Astrocyte (in vitro differentiated cells and primary cell): Measurements from ENCODE around the gene PYY. TPM values are rescaled to one million over a fixed set of nuclear protein-coding genes. Genes with fewer than 3 reads are reported as not detected.
A peak's percentile ranks its signal among the peaks of the same experiment; 100 is the strongest.

Experiments used
- DNase-seq: peaks from one replicate; pipeline ENCODE4 v3.0.0-alpha.2; 2010; ENCODE audit warnings: low read depth
- FAIRE-seq: peaks from 2 replicates; lab custom pipeline; 2011; peaks lifted over from hg19 to GRCh38; lab: Jason Lieb, UNC
- H2AFZ ChIP-seq: 2 replicates; pipeline ENCODE4 v1.6.0; 2012; ENCODE audit warnings: low read depth, low read length, inconsistent platforms
- H3K27ac ChIP-seq: 2 replicates; pipeline ENCODE4 v1.5.1; 2011; ENCODE audit warnings: low read depth, low read length, inconsistent platforms
- H3K27me3 ChIP-seq: 2 replicates; pipeline ENCODE4 v1.6.0; 2011; ENCODE audit warnings: low read length, inconsistent platforms; ENCODE audit not compliant: insufficient read depth
- H3K36me3 ChIP-seq: 2 replicates; pipeline ENCODE4 v1.5.1; 2011; ENCODE audit warnings: low read length, inconsistent platforms; ENCODE audit not compliant: insufficient read depth
- H3K4me1 ChIP-seq: 2 replicates; pipeline ENCODE4 v1.5.1; 2011; ENCODE audit warnings: low read length, inconsistent platforms; ENCODE audit not compliant: insufficient read depth
- H3K4me2 ChIP-seq: 2 replicates; pipeline ENCODE4 v1.6.0; 2012; ENCODE audit warnings: low read length, inconsistent platforms
- H3K4me3 ChIP-seq: 2 replicates; pipeline ENCODE4 v1.5.1; 2011; ENCODE audit warnings: low read depth, mild to moderate bottlenecking, low read length, inconsistent platforms; ENCODE audit not compliant: insufficient read depth
- H3K79me2 ChIP-seq: 2 replicates; pipeline ENCODE4 v1.6.0; 2012; ENCODE audit warnings: mild to moderate bottlenecking, low read length, inconsistent platforms; ENCODE audit not compliant: insufficient read depth
- H3K9ac ChIP-seq: 2 replicates; pipeline ENCODE4 v1.6.0; 2012; ENCODE audit warnings: mild to moderate bottlenecking, low read length, inconsistent platforms
- H3K9me3 ChIP-seq: 2 replicates; pipeline ENCODE4 v1.5.1; 2012; ENCODE audit warnings: low read depth, mild to moderate bottlenecking, low read length, inconsistent platforms; ENCODE audit not compliant: insufficient read depth
- H4K20me1 ChIP-seq: 2 replicates; pipeline ENCODE4 v1.6.0; 2012; ENCODE audit warnings: low read length, inconsistent platforms; ENCODE audit not compliant: insufficient read depth
- H3K27ac Mint-ChIP-seq: one replicate; pipeline ENCODE4 v1.8.0; 2021; ENCODE audit warnings: mild to moderate bottlenecking, mixed read lengths; ENCODE audit not compliant: unreplicated experiment
- H3K27me3 Mint-ChIP-seq: one replicate; pipeline ENCODE4 v1.8.0; 2021; ENCODE audit warnings: low read depth, mixed read lengths; ENCODE audit not compliant: unreplicated experiment
- H3K36me3 Mint-ChIP-seq: one replicate; pipeline ENCODE4 v1.8.0; 2021; ENCODE audit warnings: low read depth, mixed read lengths; ENCODE audit not compliant: unreplicated experiment
- H3K4me1 Mint-ChIP-seq: one replicate; pipeline ENCODE4 v1.8.0; 2021; ENCODE audit warnings: low read depth, mixed read lengths; ENCODE audit not compliant: unreplicated experiment
- H3K4me3 Mint-ChIP-seq: one replicate; pipeline ENCODE4 v1.8.0; 2021; ENCODE audit warnings: mild to moderate bottlenecking, moderate library complexity, mixed read lengths; ENCODE audit not compliant: unreplicated experiment
- H3K9me3 Mint-ChIP-seq: one replicate; pipeline ENCODE4 v1.8.0; 2021; ENCODE audit warnings: mild to moderate bottlenecking, mixed read lengths; ENCODE audit not compliant: unreplicated experiment
- EZH2 ChIP-seq: IDR thresholded peaks from 2 replicates; pipeline ENCODE4 v1.6.1; 2012; ENCODE audit warnings: mild to moderate bottlenecking, low read length, inconsistent platforms; ENCODE audit not compliant: insufficient read depth
- total RNA-seq: library from RNA; stranded (reverse); gene quantifications from 2 replicates; pipeline ENCODE4 v1.2.1, GENCODE V29; 2021
- TF ChIP-seq, protein P1 (sequence below): IDR thresholded peaks from 2 replicates; pipeline ENCODE4 v1.5.1; 2011; ENCODE audit warnings: low read depth, mild to moderate bottlenecking, inconsistent platforms, low read length, moderate library complexity; ENCODE audit not compliant: insufficient read depth

The PYY gene
- total RNA-seq, 1 donor from 2014 or later: not detected

DNA sequence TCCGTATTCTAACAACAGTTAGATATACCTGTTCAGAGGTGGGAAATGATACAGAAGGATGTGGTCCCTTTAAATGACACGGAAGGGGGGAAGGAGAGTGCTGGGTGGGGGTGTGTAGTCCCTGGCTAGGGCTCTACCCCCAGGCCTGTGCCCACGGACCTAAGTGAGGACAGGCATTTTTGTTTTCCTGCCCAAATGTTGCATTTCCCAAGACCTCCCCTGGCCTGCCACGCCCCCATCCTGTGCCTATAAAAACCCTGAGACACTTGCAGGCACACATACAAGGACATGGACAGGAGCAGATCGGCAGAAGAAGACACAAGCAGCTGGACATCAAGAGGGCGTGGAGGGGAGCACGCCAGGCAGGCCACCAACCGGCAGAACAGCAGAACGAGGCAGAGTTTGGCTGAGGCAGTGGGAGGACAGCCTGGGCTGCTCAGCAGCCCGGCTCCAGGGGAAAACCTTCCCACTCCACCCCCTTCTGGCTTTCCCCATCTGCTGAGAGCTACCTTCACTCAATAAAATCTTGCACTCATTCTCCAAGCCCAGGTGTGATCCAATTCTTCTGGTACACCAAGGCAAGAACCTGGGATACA is 33.1 kb downstream of the PYY start:
- Histone ChIP-seq H3K9me3 (no peaks in the 10 kb centered on the region), H3K4me1 (no peaks in the 10 kb centered on the region), H3K4me3 (no peak overlapping the region), H2AFZ (no peak overlapping the region), H3K27ac (no peak overlapping the region), H4K20me1 (no peaks in the 10 kb centered on the region), H3K4me2 (no peak overlapping the region), H3K79me2 (no peaks in the 10 kb centered on the region), H3K9ac (no peak overlapping the region), H3K27me3 (peaks cover 28% of the 10 kb centered on the region), H3K36me3 (no peaks in the 10 kb centered on the region)
- Mint-ChIP-seq H3K4me3 (no peak overlapping the region), H3K4me1 (no peaks in the 10 kb centered on the region), H3K9me3 (peaks cover 11% of the 10 kb centered on the region), H3K27me3 (peaks cover 56% of the 10 kb centered on the region), H3K27ac (no peak overlapping the region), H3K36me3 (no peaks in the 10 kb centered on the region)
- no peak for FAIRE-seq
- TF ChIP-seq EZH2: no peak
- TF ChIP-seq, protein P1, sequence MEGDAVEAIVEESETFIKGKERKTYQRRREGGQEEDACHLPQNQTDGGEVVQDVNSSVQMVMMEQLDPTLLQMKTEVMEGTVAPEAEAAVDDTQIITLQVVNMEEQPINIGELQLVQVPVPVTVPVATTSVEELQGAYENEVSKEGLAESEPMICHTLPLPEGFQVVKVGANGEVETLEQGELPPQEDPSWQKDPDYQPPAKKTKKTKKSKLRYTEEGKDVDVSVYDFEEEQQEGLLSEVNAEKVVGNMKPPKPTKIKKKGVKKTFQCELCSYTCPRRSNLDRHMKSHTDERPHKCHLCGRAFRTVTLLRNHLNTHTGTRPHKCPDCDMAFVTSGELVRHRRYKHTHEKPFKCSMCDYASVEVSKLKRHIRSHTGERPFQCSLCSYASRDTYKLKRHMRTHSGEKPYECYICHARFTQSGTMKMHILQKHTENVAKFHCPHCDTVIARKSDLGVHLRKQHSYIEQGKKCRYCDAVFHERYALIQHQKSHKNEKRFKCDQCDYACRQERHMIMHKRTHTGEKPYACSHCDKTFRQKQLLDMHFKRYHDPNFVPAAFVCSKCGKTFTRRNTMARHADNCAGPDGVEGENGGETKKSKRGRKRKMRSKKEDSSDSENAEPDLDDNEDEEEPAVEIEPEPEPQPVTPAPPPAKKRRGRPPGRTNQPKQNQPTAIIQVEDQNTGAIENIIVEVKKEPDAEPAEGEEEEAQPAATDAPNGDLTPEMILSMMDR: no peak
- DNase-seq: no peak

DNA sequence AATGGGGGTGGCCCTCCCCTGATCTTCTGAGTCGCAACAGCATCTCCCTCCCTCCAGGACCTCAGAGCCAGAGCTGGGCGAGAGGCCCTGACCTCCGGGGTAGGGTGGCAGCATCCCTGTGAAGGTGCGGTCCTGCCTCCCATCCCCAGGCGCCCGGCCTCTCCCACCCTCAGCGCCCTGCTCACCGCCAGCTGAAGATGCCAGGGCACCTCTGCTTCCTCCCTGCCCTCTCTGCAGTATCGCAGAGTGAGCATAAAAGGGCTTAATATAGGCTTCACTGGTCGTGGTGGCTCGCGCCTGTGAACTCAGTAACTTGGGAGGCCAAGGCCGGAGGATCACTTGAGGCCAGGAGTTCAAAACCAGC is 35.7 kb downstream of the PYY start:
- FAIRE-seq (no peak), DNase-seq (no peak)
- no peak overlapping the region for H3K4me3 Mint-ChIP-seq
- H4K20me1 ChIP-seq: no peaks in the 10 kb centered on the region
- H3K27me3 Mint-ChIP-seq: peaks cover 51% of the 10 kb centered on the region
- H3K36me3 Mint-ChIP-seq: no peaks in the 10 kb centered on the region
- no peaks in the 10 kb centered on the region for H3K4me1 Mint-ChIP-seq
- H3K4me2 ChIP-seq: peak overlapping the region; percentile 55
- no peak overlapping the region for H3K4me3 ChIP-seq
- H3K9me3 ChIP-seq: no peaks in the 10 kb centered on the region
- H3K27ac ChIP-seq: no peak overlapping the region
- no peak overlapping the region for H3K27ac Mint-ChIP-seq
- no peak overlapping the region for H3K9ac ChIP-seq
- peaks cover 2% of the 10 kb centered on the region for H3K9me3 Mint-ChIP-seq
- TF ChIP-seq, protein P1: no peak
- TF ChIP-seq EZH2: no peak
- no peaks in the 10 kb centered on the region for H3K4me1 ChIP-seq
- H3K36me3 ChIP-seq: no peaks in the 10 kb centered on the region
- H3K27me3 ChIP-seq: peaks cover 21% of the 10 kb centered on the region
- no peaks in the 10 kb centered on the region for H3K79me2 ChIP-seq
- H2AFZ ChIP-seq: peak overlapping the region; percentile 75

DNA sequence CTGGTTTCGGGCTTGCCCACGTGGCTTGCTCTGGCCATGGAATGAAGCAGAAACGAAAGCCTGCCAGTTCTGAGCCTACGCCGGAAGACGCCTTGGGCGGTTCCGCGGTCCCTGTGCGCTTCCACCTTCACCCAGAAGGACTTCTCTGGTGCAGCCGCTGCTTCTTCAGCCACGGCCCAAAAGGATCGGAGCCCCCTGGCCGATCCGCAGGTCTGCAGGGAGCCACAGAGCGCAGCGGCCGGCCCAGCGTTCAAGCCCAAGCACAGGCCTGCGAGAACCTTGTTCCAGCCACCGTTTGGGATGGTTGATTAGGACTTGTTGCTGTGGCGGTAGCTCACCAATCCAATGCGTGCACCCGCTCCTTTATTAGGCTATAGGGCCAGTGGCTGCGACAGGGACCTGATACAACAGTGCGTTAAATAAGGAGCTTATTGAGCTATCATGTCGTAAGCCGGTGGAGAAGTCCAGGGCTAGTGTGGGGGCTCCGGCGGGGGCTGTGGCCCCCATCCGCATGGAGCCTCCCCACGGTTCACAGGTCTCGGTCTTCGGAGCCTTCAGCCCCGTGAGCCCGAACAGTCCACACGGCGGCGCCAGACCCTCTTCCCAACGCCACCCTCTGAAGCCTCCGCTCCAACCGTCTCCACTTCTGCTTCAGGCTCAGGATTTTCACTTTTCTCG is 36.3 kb downstream of the PYY start:
- peak overlapping the region; percentile 5 for H3K4me3 ChIP-seq
- no peaks in the 10 kb centered on the region for H3K4me1 ChIP-seq
- H4K20me1 ChIP-seq: no peaks in the 10 kb centered on the region
- H3K4me2 ChIP-seq: peak overlapping the region; percentile 55
- H3K79me2 ChIP-seq: no peaks in the 10 kb centered on the region
- H3K9me3 ChIP-seq: no peaks in the 10 kb centered on the region
- H3K36me3 ChIP-seq: no peaks in the 10 kb centered on the region
- no peak overlapping the region for H3K27ac Mint-ChIP-seq
- DNase-seq (no peak), FAIRE-seq (no peak)
- H3K27ac ChIP-seq: no peak overlapping the region
- no peak overlapping the region for H3K9ac ChIP-seq
- H3K4me1 Mint-ChIP-seq: no peaks in the 10 kb centered on the region
- no peaks in the 10 kb centered on the region for H3K36me3 Mint-ChIP-seq
- H2AFZ ChIP-seq: peak overlapping the region; percentile 75
- peaks cover 2% of the 10 kb centered on the region for H3K9me3 Mint-ChIP-seq
- peaks cover 22% of the 10 kb centered on the region for H3K27me3 ChIP-seq
- no peak for TF ChIP-seq EZH2
- TF ChIP-seq, protein P1: peak; percentile 21
- no peak overlapping the region for H3K4me3 Mint-ChIP-seq
- H3K27me3 Mint-ChIP-seq: peaks cover 49% of the 10 kb centered on the region
